PC-9 (cell line): ENCODE results near the gene MFF.

ENCODE experiments used
- CTCF ChIP-seq: fragments of 200-600 bp; sonication (generic); conservative IDR thresholded peaks from 2 replicates; pipeline ENCODE4 v1.6.1; 2017; ENCODE audit warnings: mixed run types, antibody characterized with exemption, mild to moderate bottlenecking, moderate library complexity
- EZH2 ChIP-seq: fragments of 200-600 bp; sonication (generic); IDR thresholded peaks from 2 replicates; pipeline ENCODE4 v1.8.0; 2017; ENCODE audit warnings: antibody characterized with exemption, low read depth

- no peak for TF ChIP-seq EZH2
- no peak for TF ChIP-seq CTCF
These were observed 79.7 kb downstream of the MFF start for GRCh38 chr2:227404585-227405271.
